WI38 (cell line): Measurements from ENCODE around the gene COL6A1.
"Not testable (repeated sequence)": the region's sequence is repeated elsewhere in the genome, so short reads cannot be mapped to it uniquely, and the experiment has no call there.

Experiments
- H3K4me3 ChIP-seq: 2 replicates; pipeline ENCODE4 v1.5.1; 2011; ENCODE audit warnings: low read depth, mild to moderate bottlenecking, control low read depth, low read length
- CTCF ChIP-seq: IDR thresholded peaks from 2 replicates; pipeline ENCODE4 v1.5.1; 2012; ENCODE audit warnings: low read depth, mild to moderate bottlenecking, control low read depth, low read length

COL6A1 gene

GRCh38 chr21:46039891-46040660 is 58.5 kb downstream of the COL6A1 start:
- no peak overlapping the region for H3K4me3 ChIP-seq
- TF ChIP-seq CTCF, result no peak

- TF ChIP-seq CTCF, result no peak
- H3K4me3 ChIP-seq, result no peak overlapping the region
These were observed 59.1 kb downstream of the COL6A1 start for GRCh38 chr21:46040707-46041106.

- TF ChIP-seq CTCF, result no peak
- no peak overlapping the region for H3K4me3 ChIP-seq
These were observed 59.6 kb downstream of the COL6A1 start for GRCh38 chr21:46041183-46041582.

DNA sequence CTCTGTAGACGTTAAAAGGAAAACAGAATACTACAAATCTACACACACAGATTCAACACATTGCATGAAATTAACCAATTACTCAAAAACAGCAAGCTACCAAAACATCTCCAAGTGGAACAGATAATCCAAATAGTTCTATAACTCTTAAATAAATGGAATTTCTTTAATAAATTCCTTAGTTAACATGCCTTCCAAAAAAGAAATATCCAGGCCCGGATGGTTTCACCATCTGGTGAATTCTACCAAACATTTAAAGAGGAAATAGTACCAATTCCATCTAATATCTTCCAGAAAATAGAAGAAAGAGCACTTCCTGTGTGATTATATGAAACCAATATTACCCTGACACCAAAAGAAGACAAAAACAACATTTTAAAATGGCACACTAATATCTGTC is 63.6 kb downstream of the COL6A1 start:
- no peak for TF ChIP-seq CTCF
- no peak overlapping the region for H3K4me3 ChIP-seq

GRCh38 chr21:46046471-46046870 is 64.9 kb downstream of the COL6A1 start:
- no peak overlapping the region for H3K4me3 ChIP-seq
- TF ChIP-seq CTCF, result no peak

DNA sequence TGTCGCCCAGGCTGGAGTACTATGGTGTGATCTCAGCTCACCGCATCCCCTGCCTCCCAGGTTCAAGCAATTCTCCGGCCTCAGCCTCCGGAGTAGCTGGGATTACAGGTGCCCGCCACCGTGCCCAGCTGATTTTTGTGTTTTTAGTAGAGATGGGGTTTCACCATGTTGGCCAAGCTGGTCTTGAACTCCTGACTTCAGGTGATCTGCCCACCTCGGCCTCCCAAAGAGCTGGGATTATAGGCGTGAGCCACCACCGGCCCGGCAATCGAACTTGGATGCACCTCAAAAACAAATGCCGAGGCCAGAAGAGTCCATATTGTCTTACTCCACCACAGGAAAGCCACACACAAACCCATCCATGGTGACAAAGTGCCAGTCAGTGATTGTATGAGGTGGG is 65.3 kb downstream of the COL6A1 start:
- H3K4me3 ChIP-seq, result not testable (repeated sequence)

DNA sequence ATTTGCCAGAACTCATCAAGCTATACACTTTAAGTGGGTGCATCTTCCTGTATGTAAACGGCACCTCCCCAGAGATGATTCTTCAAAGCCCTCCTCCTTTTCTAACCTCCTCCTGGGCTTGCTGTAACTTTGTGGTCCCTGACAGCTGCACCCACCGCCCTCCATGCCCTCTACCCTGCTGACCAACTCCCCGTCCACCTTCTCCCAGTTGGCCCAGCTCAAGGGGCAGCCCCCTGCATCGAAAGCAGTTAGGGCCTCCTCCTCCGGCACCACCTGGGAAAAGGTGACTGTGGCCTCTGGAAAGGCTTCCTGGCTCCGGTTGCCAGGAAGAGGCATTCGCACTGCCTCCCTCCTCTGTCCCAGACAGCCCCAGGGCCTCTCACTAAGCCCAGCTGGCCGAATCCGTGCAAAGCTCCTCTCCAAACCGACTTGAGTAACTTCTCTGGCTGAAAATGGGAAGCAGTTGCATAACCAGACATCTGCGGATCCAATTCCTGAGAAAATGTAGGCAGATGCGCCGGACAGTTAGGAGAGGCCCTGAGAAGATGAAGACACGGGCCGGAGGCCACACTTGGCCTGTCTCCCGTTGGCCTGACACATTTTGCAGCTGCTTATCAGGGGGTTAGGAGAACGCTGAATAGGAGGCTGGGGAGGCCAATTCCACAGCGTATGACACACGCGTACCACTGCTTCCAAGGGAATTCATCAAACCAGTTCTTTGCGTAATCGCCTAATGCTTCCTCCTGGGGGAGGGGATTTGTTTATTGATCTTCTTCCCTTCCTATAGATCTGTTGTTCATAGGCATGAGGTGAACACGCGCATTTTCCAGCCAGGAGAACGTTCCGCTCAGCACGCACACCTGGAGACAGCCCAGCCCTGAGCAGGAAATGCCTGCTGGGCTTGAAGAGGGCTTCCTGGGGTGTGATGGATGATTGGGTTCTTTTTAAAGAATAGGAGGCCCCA is 67.6 kb downstream of the COL6A1 start:
- H3K4me3 ChIP-seq, result 0 out of 2 replicates have a peak overlapping the region, but pooled peaks have one; percentile 10
- TF ChIP-seq CTCF, result no peak
